AML-193 (cell line): ENCODE data around the gene KCNMB4.

Experiments
- DNase-seq, 2 experiments: peaks; one replicate each; lab custom pipeline; 2025; lab: John Stamatoyannopoulos, UW

KCNMB4 gene

GRCh38 chr12:70365648-70366518 is at the start of gene KCNMB4:
TSS of gene KCNMB4 (plus strand) at chr12:70366290. CDS start at chr12:70366735, 445 bp downstream.
- no peak for DNase-seq

- no peak for DNase-seq
Measured at GRCh38 chr12:70317781-70318180, 48.3 kb upstream of the KCNMB4 start.

- DNase-seq = no peak
Measured at GRCh38 chr12:70319605-70320004, 46.5 kb upstream of the KCNMB4 start.

- DNase-seq = no peak
Measured at GRCh38 chr12:70321191-70321590, 44.9 kb upstream of the KCNMB4 start.

GRCh38 chr12:70327541-70327940 is 38.5 kb upstream of the KCNMB4 start:
- DNase-seq = no peak

GRCh38 chr12:70329728-70330127 is 36.4 kb upstream of the KCNMB4 start:
- no peak for DNase-seq

- no peak for DNase-seq
Measured at GRCh38 chr12:70330158-70330557, 35.9 kb upstream of the KCNMB4 start.

- no peak for DNase-seq
Measured at GRCh38 chr12:70332236-70332635, 33.9 kb upstream of the KCNMB4 start.

GRCh38 chr12:70334742-70335141 is 31.3 kb upstream of the KCNMB4 start:
- DNase-seq = no peak

GRCh38 chr12:70338531-70338930 is 27.6 kb upstream of the KCNMB4 start:
- DNase-seq = no peak

- no peak for DNase-seq
Measured at GRCh38 chr12:70351076-70351475, 15.0 kb upstream of the KCNMB4 start.

- DNase-seq = no peak
Measured at GRCh38 chr12:70353780-70354660, 12.1 kb upstream of the KCNMB4 start.

GRCh38 chr12:70354787-70355186 is 11.3 kb upstream of the KCNMB4 start:
- peak in 1 of 2 experiments; percentile 15 for DNase-seq

GRCh38 chr12:70355972-70356371 is 10.1 kb upstream of the KCNMB4 start:
- DNase-seq = no peak

- no peak for DNase-seq
Measured at GRCh38 chr12:70359458-70360197, 6.5 kb upstream of the KCNMB4 start.

GRCh38 chr12:70360218-70360617 is 5.9 kb upstream of the KCNMB4 start:
- DNase-seq = no peak

- DNase-seq = no peak
Measured at GRCh38 chr12:70364695-70365397, 1.2 kb upstream of the KCNMB4 start.

- DNase-seq = no peak
Measured at GRCh38 chr12:70365398-70365647, 767 bp upstream of the KCNMB4 start.

GRCh38 chr12:70366581-70367257 is 629 bp downstream of the KCNMB4 start:
- DNase-seq = no peak

- DNase-seq = no peak
Measured at GRCh38 chr12:70367258-70368141, 1.4 kb downstream of the KCNMB4 start.
